ENCODE results near the gene FOXN4.

Gene FOXN4

GRCh38 chr12:109258607-109259544 is 50.2 kb downstream of the FOXN4 start:
- no peak for DNase-seq (ENCODE audit: low spot score)

- no peak for DNase-seq (ENCODE audit: low spot score)
Observed at GRCh38 chr12:109258201-109258600, 50.9 kb downstream of the FOXN4 start.

GRCh38 chr12:109256011-109256410 is 53.1 kb downstream of the FOXN4 start:
- DNase-seq (ENCODE audit: low spot score) = no peak

GRCh38 chr12:109255377-109255776 is 53.7 kb downstream of the FOXN4 start:
- peak; percentile 41 for DNase-seq (ENCODE audit: low spot score)

- DNase-seq (ENCODE audit: low spot score) = no peak
Observed at GRCh38 chr12:109253913-109254544, 55.1 kb downstream of the FOXN4 start.

- DNase-seq (ENCODE audit: low spot score) = no peak
Observed at GRCh38 chr12:109252799-109253198, 56.3 kb downstream of the FOXN4 start.

GRCh38 chr12:109250523-109250922 is 58.6 kb downstream of the FOXN4 start:
- DNase-seq (ENCODE audit: low spot score) = no peak

- no peak for DNase-seq (ENCODE audit: low spot score)
Observed at GRCh38 chr12:109247831-109248654, 61.0 kb downstream of the FOXN4 start.

GRCh38 chr12:109246221-109246620 is 62.9 kb downstream of the FOXN4 start:
- no peak for DNase-seq (ENCODE audit: low spot score)

GRCh38 chr12:109244073-109244472 is 65.0 kb downstream of the FOXN4 start:
- no peak for DNase-seq (ENCODE audit: low spot score)

GRCh38 chr12:109241936-109242335 is 67.1 kb downstream of the FOXN4 start:
- no peak for DNase-seq (ENCODE audit: low spot score)

GRCh38 chr12:109240365-109240764 is 68.7 kb downstream of the FOXN4 start:
- no peak for DNase-seq (ENCODE audit: low spot score)

- no peak for DNase-seq (ENCODE audit: low spot score)
Observed at GRCh38 chr12:109239691-109240090, 69.4 kb downstream of the FOXN4 start.

- DNase-seq (ENCODE audit: low spot score) = no peak
Observed at GRCh38 chr12:109239179-109239578, 69.9 kb downstream of the FOXN4 start.

GRCh38 chr12:109236257-109236656 is 72.8 kb downstream of the FOXN4 start:
- no peak for DNase-seq (ENCODE audit: low spot score)

GRCh38 chr12:109234012-109234411 is 75.1 kb downstream of the FOXN4 start:
- no peak for DNase-seq (ENCODE audit: low spot score)

GRCh38 chr12:109232731-109233130 is 76.4 kb downstream of the FOXN4 start:
- DNase-seq (ENCODE audit: low spot score) = no peak

- DNase-seq (ENCODE audit: low spot score) = no peak
Observed at GRCh38 chr12:109230193-109230592, 78.9 kb downstream of the FOXN4 start.

- no peak for DNase-seq (ENCODE audit: low spot score)
Observed at GRCh38 chr12:109228664-109229063, 80.4 kb downstream of the FOXN4 start.

Data from AG20443 (cell line).